Measurements from ENCODE around the gene NAA15. TPM values are rescaled to one million over a fixed set of nuclear protein-coding genes. Genes with fewer than 3 reads are reported as not detected.

NAA15 gene
- total RNA-seq, 2 donors from 2014 or later: 32.4 to 55.5 TPM

- Histone ChIP-seq H3K36me3 (no peaks in the 10 kb centered on the region), H3K4me1 (no peaks in the 10 kb centered on the region), H3K4me3 (no peak overlapping the region), H3K9ac (ENCODE audit: low read depth in 2 of 2, low read length in 2 of 2) (no peak overlapping the region), H3K27me3 (no peaks in the 10 kb centered on the region), H3K27ac (no peak overlapping the region), H3K9me3 (no peaks in the 10 kb centered on the region)
- intact Hi-C loops (cut with DNase I): no loop called here
- no peak for TF ChIP-seq CTCF (IDR thresholded peaks at IDR 0.05)
- no peak for DNase-seq
Observed at GRCh38 chr4:139469216-139469615, 167.9 kb downstream of the NAA15 start.

Other genes starting within 250 kb of the NAA15 start
- 10 to 100 TPM; 30.0 to 40.0 TPM for gene ELF2, start 124.3 kb upstream of the NAA15 start, total RNA-seq
- under 1 TPM in 1 of 2 donors, not detected in 1; 0.32 TPM for gene MGARP, start 21.3 kb upstream of the NAA15 start, total RNA-seq
- 10 to 100 TPM; 82.1 to 89.9 TPM for gene NDUFC1, start 972 bp downstream of the NAA15 start, total RNA-seq
- gene RAB33B, start 152.6 kb downstream of the NAA15 start, total RNA-seq: 1 to 10 TPM; 5.0 to 7.1 TPM